ENCODE results near the gene HRC.
"Not testable (repeated sequence)": the region's sequence is repeated elsewhere in the genome, so short reads cannot be mapped to it uniquely, and the experiment has no call there.

The HRC gene

DNA sequence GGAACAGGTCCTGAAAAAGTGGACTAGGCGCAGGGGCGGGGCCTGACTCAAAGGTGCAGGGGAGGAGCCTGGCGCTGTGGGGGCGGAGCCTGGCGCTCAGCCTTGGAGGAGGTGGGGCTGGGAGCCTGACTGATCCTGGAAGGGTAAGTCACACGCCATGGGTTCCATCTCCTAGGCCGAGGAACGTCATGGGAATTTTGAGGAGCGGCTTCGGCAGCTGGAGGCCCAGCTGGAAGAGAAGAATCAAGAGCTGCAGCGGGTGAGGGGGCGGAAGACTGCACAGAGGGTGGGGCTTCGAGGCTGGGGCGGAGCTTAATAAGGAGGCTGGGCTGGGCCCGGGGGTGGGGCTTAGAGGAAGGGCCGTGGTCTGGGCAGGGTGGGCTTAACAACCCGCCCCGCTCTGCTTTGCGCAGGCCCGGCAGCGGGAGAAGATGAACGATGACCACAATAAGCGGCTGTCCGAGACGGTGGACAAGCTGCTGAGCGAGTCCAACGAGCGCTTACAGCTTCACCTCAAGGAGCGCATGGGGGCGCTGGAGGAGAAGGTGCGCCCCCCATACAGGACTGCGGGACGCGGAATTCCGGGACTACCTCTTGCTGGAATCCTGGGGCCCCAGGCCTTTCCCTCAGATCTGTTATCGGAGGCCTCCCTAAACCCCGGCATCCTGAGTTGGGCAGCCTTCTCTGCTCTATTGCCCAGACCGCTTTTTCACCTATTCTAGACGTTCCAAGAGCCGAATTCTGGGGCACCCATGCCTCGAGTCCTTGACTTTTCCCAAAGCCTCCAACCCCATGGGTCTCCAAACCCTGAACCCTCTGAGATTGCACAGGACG is 21.4 kb downstream of the HRC start:
- peak; percentile 90 to 91 for DNase-seq

DNA sequence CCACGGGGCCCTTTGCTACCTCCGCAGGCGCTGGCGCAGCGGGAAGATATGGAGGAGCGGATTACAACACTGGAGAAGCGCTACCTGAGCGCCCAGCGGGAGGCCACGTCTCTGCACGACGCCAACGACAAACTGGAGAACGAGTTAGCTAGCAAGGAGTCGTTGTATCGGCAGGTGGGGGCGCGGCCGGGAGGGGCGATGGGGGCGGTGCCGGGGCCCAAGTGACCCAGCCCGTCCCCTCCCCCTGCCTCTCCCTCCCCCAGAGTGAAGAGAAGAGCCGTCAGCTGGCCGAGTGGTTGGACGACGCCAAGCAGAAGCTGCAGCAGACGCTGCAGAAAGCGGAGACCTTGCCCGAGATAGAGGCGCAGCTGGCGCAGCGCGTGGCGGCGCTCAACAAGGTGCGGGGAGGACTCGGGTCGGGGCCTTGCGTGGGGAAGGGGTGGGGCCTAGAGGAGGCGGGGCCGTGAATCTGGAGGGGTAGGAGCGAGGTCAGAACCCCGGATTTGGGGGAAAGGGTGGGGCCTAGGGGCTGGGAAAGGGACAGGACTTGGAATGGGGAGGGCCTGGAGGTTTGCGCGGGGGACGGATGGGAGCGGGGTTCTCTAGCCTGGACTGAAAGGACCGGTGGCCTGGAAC is 22.1 kb downstream of the HRC start:
- peak; percentile 80 to 88 for DNase-seq

DNA sequence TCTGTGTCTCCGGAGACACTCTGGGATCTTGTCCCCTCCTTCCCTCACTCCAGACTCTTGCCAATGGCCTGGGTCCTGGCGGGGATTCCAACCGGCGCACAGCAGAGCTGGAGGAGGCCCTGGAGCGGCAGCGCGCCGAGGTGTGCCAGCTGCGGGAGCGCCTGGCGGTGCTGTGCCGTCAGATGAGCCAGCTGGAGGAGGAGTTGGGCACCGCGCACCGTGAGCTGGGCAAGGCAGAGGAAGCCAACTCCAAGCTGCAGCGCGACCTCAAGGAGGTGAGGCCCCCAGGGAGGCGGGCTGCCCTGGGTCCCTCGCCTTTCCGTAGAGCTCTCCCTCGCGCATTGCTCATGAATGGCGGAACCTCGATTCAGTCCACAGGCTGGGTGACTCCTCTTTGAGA is 24.9 kb downstream of the HRC start:
- DNase-seq, result no peak

DNA sequence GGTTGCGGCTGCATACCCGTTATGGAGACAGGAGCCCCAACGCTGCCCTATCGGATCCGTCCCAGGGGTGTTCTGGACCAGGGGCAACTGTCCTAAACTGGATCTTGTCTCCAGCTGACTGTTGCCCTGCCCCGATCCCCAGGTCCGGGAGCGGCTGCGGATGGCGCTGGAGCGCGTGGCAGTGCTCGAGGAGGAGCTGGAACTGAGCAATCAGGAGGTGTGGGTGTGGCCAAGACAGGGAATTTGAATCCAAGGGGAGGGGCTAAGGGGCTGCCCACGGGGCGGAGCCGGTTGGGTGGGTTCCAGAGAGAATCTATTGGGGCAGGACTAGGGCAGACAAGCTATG is 26.0 kb downstream of the HRC start:
- DNase-seq, result peak; percentile 22 to 84

DNA sequence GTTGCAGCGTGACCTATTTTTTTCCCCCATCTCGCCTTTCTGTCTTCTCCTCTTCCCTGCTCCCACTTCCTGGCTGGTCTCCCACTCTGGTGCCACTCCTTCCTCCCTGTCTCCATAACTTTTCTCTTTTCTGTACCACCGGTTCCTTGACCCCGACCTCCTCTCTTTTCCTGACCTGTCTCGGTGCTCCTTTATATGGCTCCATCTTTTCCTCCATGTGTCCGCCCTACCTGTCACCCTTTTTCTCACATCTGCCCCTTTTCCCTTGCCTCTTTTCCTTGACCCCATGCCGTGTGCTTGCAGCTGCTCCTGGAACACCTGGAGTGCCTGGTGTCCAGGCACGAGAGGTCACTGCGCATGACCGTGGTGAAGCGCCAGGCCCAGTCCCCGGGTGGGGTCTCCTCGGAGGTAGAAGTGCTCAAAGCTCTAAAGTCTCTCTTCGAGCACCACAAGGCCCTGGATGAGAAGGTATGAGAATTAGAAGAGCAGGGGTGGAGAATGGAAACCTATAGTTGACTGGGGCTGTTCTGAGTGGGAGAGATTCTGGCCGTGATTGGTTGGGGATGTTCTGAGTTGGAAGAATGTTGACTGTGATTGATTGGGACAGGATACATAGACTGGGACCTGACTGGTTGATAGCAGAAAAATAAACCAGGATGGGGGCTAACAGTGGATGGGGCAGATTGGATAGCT is 26.5 kb downstream of the HRC start:
- no peak for DNase-seq

DNA sequence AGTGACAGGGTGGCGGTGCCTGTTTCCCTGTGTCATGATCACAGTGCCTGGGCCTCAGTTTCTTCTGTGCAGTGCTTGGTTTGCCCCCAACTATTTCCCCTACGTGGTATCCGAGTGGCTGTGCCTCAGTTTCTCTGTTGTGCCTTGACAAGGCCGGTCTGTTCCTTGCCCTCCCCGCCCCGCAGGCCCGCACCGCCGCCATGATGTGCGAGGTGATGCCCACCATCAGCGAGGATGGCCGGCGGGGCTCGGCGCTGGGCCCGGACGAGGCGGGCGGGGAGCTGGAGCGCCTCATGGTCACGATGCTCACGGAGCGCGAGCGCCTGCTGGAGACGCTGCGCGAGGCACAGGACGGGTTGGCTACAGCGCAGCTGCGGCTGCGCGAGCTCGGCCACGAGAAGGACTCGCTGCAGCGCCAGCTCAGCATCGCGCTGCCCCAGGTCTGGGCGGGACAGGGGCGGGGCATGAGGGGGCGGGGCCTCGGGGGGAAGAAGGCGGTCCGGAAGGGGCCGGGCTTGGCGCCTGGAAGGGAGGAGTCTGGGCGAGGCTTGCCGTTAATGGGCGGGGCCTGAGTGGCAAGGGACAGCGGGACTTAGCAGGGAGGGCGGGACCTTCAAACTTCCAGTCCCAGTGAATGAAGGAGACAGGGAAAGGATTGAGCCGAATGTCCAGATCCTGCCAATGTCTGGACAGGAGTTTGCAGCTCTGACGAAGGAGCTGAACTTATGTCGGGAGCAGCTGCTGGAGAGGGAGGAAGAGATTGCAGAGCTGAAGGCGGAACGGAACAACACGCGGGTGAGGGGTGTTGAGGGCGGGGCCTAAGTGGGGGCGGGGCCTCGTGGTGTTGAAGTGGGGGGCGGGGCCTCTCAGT is 27.3 kb downstream of the HRC start:
- peak; percentile 98 for DNase-seq

DNA sequence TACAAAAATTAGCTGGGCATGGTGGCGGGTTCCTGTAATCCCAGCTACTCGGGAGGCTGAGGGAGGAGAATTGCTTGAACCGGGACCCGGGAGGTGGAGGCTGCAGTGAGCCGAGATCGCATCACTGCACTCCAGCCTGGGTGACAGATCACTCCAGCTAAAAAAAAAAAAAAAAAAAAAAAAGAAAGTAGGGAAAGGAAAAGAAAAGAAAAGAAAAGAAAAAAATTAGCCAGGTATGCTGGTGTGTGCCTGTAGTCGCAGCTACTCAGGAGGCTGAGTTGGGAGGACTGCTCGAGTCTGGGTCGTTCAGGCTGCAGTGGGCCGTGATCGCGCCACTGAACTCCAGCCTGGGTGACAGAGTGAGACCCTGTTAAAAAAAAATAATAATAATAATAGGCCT is 28.0 kb downstream of the HRC start:
- DNase-seq, result not testable (repeated sequence)

DNA sequence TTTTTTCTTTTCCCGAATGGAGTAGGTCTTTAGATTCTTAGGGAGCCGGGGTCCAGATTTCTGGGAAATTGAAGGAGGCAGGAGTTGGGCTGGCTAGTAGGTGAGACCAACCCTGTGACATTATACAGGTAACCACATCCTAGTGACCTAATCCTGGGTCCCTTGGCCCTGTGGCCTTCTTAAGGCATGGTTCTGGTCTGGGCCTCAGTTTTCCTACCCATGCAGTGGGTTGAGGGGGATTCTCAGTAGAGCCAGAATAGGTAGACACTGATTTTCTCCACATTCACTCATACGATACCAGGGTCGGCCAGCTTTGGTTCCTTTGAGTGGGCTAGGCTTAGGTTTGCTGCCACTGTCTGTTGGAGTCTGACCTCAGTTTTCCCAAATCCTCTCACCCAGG is 28.6 kb downstream of the HRC start:
- no peak for DNase-seq

DNA sequence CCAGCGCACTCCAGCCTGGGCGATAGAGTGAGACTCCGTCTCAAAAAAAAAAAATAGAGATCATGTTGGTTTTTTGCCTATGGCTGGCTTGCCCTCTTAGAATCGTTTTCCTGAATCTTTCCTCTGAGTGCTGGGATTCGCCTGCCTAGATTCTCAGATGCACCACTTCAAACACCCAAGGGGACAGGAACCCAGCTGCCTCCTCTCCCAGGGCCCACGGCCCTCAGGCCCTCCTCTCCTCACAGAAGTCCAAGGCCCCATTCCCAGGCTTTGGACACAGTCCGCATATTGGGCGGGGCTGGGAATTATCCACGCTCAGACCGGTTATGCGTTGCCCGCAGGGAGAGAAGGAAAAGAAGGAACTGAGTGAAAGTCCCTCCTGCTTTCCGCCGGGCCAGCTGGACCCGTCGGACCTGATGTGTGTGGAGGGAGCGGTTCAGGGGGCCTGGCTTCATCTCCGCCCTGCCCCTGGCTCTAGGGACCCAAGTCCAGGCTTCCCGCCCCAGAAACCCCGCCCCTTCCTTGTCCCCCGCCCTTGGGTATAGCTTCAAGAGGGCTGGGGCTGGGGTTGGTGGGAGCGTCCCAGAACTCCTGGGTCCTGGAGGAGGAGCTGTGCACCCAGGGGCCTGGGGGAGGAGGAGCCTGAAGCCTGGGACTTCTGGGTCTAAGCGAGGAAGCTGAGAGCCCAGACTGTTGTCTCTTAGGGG is 30.0 kb downstream of the HRC start:
- DNase-seq, result no peak

DNA sequence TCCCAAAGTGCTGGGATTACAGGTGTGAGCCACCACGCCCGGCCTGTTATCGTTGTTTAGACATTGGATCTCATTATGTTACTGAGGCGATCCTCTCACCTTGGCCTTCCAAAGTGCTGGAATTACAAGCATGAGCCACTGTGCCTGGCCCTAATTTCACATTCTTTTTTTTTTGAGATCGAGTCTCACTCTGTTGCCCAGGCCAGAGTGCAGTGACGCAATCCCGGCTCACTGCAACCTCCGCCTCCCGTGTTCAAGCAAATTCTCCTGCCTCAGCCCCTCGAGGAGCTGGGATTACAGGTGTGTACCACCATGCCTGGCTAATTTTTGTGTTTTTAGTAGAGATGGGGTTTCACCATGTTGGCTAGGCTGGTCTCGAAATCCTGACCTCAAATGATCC is 31.9 kb downstream of the HRC start:
- DNase-seq, result not testable (repeated sequence)

DNA sequence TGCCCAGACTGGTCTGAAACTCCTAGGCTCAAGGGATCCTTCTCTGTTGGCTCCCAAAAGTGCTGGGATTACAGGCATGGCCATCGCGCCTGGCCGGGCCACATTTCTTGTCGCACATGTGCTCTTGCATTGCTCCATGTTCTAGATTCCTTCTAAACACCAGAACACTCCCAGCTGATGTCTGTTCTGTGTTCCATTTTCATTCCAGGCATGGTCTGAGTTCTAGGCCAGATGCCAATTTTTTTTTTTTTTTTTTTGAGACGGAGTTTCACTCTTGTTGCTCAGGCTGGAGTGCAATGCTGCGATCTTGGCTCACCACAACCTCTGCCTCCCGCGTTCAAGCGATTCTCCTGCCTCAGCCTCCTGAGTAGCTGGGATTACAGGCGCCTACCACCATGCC is 33.4 kb downstream of the HRC start:
- DNase-seq, result not testable (repeated sequence)

DNA sequence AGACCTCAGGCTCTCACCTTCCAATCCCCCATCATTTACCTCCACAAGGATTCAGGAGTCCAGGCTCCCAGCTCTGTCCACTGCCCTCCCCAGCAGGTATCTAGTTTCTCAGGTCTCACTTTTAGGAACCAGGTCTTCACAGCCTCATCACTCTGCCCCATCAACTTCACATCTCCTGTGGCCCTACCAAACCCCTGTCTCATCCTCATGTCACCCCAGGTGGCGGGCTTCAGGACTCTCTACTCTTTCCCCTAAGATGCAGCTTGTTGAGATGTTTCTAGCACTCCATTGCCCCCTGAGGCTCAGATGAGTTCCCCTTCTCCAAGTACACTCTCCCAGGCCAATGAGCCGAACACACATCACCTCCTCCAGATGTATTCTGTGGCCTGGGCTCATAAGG is 34.3 kb downstream of the HRC start:
- DNase-seq, result no peak

DNA sequence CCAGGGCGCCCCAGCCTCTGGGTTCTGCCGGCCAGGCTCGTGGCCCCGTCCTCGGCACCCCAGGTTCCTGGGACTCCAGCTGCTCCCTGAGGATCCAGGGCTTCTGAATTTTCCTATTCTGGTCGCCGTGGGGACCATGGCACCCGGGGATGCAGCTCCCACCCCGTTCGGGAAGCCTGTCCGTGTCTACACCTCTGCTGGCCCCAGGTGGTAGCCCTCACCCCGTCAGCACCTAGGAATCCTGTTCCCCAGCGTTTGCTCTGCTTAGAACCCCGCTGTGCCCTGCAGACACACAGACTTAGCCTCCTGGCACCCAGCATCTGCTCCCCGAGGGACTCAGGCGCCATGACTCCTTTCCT is 34.9 kb downstream of the HRC start:
- no peak for DNase-seq

DNA sequence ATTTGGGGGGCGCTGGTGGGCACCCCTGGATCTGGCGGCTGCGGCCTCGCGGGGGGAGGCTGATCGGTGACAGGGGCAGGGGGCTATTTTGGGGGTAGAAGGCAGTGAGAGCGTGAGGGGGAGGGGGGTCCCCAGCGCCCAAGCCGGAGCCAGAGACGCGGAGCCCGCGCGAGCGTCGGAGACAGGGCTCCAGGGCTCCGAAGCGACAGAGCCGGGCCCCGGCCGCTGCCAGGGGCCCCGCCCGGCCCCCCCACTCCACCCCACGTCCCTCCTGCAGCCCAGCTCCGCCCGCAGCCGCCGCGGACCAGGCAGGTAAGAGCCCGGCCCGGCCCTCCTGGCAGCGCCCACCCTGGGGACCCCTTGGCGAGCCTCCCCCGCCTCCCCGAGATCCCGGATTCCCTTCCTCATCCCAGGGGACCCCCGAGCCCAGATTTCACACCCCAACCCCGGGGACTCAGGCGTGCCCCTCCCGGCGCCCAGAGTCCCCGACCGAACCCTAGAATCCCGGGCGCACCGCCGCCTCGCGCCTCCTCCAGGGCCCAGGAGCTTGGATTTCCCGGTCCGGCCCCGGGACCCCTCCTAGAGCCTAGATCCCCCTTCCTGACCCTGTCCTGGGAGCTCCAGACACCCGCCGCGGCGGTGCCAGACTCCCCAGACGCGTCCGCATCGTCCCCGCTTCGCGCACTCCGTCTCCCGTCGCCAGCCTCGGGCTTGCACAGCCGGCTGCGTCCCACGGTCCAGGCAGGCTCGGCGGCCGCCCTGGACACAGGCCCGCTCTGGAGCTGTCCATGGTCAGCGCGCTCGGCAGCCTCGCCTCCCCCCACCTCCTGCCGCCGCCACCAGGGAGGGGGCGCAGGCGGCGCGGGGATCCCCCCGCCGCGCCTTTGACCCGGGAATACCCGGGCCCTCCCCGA is 35.5 kb downstream of the HRC start, which contains the start of gene PPFIA3:
Gene PPFIA3, plus strand, starts transcription at position 134 of the 914 bp plus-strand sequence. CDS start 8,330 bp downstream, outside the sequence.
- DNase-seq, result no peak

DNA sequence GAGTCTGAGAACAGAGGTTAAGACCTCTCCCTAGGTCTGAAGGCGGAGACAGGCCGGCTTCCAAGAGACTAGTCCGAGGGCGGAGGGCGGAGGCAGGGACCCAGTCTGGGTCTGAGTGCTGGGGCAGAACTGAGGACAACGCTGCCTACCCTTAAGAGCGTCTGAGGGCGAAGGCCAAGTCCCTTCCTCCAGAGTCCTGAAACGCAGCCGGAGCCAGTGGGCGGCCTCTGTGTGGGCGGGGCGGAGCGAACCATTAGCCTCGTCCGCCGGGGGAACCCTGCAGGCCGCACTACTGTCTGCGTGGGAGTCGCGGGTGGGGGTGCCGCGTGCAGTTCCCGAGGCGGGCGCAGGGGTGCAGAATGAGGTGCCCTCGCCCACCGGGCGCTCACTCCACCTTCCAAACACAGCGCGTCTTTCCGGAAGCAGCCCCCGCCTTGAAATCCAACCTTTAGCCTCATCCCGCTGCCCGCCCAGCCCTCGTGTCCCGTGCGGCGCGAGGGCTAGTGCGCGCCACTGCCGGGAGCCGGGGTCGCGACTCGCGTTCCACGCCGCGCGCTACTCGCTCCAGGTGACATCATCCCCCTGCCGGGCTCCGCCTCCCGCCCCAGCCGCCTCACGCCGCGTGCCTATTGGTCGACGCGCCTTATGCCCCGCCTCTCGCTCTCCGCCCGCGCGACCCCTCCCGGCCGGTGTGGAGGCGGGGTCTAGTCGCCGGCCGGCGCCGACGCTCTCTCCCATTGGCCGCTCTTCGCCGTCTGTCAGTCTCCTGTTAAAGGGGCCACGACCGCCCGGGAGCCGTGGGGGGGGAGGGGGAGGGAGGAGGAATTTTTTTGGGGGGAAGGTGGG is 36.4 kb downstream of the HRC start, which contains the start of gene C19orf73:
Gene C19orf73, minus strand, starts transcription at position 579 of the 846 bp plus-strand sequence. Its CDS starts 121 bp downstream, at position 458.
- DNase-seq, result peak; percentile 91 to 97

DNA sequence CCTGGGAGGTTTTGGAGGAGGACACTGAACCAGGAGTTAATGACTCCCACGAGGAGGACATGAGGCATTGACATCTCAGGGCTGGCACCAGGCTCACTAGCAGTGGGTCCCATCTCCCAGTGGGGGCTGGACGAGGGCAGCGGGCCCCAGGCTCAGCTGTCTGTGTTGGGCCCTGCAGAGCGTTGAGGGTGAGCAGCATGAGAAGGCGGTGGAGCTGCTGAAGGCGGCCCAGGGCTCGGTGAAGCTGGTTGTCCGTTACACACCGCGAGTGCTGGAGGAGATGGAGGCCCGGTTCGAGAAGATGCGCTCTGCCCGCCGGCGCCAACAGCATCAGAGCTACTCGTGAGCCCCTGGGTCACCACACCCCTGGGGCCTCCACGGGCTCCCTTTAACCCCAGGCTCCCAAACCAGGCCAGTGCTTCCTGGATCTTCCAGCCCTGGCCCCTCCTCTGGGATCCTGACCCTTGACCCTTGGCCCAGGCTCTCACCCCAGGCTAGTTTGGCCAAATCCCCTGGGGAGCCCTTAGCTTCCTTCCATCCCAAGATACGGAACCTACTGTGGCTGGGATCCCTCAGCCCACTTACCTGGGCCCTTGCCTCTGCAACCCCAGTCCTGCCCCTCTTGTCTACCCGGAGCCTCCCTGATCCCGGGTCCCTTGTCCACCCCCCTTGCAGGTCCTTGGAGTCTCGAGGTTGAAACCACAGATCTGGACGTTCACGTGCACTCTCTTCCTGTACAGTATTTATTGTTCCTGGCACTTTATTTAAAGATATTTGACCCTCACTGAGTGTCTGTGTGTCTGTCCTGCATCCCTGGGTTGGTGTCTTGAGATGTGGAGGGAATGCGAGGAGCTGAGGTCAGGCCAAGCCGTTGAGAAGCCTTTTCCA is 37.3 kb downstream of the HRC start:
- DNase-seq, result no peak

DNA sequence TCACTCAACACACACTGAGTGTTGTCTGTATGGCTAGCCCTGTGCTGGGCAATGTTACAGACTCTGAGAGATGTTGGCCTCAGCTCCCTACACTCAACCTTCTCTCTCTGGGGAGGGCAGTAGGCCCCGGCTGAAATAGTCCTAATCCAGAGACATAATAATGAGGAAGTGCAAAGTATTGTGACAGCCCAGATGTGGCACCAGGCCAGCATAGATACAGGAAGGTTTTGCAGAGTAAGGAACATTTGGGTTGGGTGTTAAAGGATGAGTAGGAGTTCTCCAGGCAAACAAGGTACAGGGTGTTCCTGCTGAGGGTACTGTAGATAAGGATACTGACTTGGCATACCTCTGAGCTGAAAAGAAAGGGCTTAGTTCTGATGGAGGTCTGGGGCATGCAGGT is 38.7 kb downstream of the HRC start:
- DNase-seq, result no peak

DNA sequence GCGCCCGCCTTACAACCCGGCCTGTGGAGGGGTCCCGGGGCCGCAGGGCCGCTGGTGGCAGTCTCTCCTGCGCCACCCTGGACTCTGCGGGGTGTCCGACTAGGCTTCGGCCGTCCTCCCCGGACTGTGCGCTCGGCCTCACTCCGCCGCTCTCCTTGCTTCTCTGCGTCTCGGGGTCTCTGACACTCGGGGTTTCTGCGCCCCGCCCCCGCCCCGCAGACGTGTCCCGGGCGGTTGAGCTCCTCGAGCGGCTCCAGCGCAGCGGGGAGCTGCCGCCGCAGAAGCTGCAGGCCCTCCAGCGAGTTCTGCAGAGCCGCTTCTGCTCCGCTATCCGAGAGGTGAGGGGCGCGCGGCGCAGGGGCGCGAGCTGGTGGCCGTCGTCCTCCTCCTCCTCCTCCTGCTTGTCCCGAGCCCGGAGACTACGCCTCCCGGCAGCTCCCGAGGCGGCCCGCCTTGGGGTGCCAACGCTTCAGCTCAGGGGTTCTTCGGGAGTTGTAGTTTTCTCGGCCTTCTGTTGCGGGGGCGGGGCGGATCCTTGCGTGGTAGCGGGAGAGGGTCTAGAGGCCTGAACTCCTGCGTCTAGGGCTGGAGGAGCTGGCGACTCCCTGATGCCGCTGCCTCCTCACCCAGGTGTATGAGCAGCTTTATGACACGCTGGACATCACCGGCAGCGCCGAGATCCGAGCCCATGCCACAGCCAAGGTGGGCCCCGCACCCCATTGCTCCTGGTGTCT is 40.4 kb downstream of the HRC start:
- no peak for DNase-seq

Measured in NCI-H187 (cell line).